GM12891 (cell line): ENCODE measurements around the gene NAV2.
"Not testable (repeated sequence)": the region's sequence is repeated elsewhere in the genome, so short reads cannot be mapped to it uniquely, and the experiment has no call there.

ENCODE experiments used
- DNase-seq: peaks from one replicate; pipeline ENCODE4 v3.0.0; 2011; ENCODE audit warnings: low spot score; ENCODE audit not compliant: insufficient read length
- FAIRE-seq: peaks from 2 replicates; lab custom pipeline; 2011; peaks lifted over from hg19 to GRCh38; lab: Jason Lieb, UNC
- PAX5 ChIP-seq: IDR thresholded peaks from 2 replicates; pipeline ENCODE4 v1.6.1; 2011; ENCODE audit warnings: low read length, moderate library complexity, mild to moderate bottlenecking; ENCODE audit not compliant: insufficient read depth, severe bottlenecking
- POLR2A ChIP-seq: IDR thresholded peaks from 2 replicates; pipeline ENCODE4 v1.6.1; 2011; ENCODE audit warnings: low read depth, low read length, control low read depth
- POLR2AphosphoS5 ChIP-seq: IDR thresholded peaks from 2 replicates; pipeline ENCODE4 v1.6.1; 2011; ENCODE audit warnings: low read depth, low read length, control low read depth
- POU2F2 ChIP-seq: IDR thresholded peaks from 2 replicates; pipeline ENCODE4 v1.6.1; 2011; ENCODE audit warnings: low read depth, mild to moderate bottlenecking, control low read depth, low read length, moderate library complexity
- SPI1 ChIP-seq: IDR thresholded peaks from 2 replicates; pipeline ENCODE4 v1.6.1; 2011; ENCODE audit warnings: low read depth, low read length, control low read depth
- TAF1 ChIP-seq: IDR thresholded peaks from 2 replicates; pipeline ENCODE4 v1.6.1; 2011; ENCODE audit warnings: low read depth, low read length, control low read depth

The NAV2 gene

DNA sequence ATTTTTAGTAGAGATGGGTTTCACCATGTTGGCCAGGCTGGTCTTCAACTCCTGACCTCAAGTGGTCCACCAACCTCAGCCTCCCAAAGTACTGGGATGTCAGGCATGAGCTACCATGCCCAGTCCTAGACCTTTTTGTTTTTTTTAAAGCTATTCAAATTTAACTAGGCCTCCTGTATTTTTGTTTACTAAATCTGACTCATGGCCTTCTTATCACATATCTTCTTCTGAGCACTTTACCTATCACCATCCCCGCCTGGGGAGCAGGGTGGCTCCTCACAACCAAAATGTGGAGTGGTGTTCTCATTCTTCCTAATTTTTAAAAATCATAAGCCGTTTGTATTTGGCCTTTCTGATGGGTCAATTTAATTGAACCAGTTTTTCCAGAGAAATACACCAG lies 355.0 kb downstream of the NAV2 start:
- FAIRE-seq (no peak), DNase-seq (no peak)
- no peak for TF ChIP-seq POLR2A
- no peak for TF ChIP-seq POLR2AphosphoS5
- no peak for TF ChIP-seq TAF1
- TF ChIP-seq SPI1 = no peak
- no peak for TF ChIP-seq PAX5
- no peak for TF ChIP-seq POU2F2

GRCh38 chr11:20068691-20069090 lies 356.1 kb downstream of the NAV2 start:
- DNase-seq (no peak), FAIRE-seq (no peak)
- TF ChIP-seq POLR2A = no peak
- TF ChIP-seq TAF1 = no peak
- TF ChIP-seq PAX5 = no peak
- no peak for TF ChIP-seq POU2F2
- no peak for TF ChIP-seq SPI1
- no peak for TF ChIP-seq POLR2AphosphoS5

GRCh38 chr11:20070459-20070858 lies 357.8 kb downstream of the NAV2 start:
- TF ChIP-seq POLR2A = no peak
- no peak for TF ChIP-seq TAF1
- no peak for TF ChIP-seq PAX5
- TF ChIP-seq POU2F2 = no peak
- TF ChIP-seq POLR2AphosphoS5 = no peak
- TF ChIP-seq SPI1 = no peak
- no peak for FAIRE-seq
- no peak for DNase-seq

GRCh38 chr11:20075627-20076026 lies 363.0 kb downstream of the NAV2 start:
- DNase-seq = no peak

DNA sequence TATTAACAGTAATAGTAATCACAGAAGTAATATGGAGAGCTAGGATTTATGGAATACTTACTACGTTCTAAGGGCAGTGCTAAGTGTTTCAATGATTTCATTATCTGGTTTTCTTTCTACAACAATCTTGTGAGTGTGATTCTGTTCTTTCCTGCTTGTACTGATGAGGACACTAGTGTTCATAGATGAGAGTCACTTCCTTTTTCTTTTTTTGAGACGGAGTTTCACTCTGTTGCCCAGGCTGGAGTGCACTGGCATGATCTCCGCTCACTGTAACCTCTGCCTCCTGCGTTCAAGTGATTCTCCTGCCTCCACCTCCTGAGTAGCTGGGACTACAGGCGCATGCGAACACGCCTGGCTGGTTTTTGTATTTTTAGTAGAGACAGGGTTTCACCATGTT lies 366.2 kb downstream of the NAV2 start:
- TF ChIP-seq POLR2AphosphoS5 (no peak), POU2F2 (no peak), TAF1 (no peak), SPI1 (no peak), PAX5 (no peak), POLR2A (no peak)
- no peak for DNase-seq
- no peak for FAIRE-seq

More at GRCh38 chr11:20075627-20076026, 363.0 kb downstream of the NAV2 start:
- TF ChIP-seq PAX5 (no peak), TAF1 (no peak), POU2F2 (no peak), POLR2AphosphoS5 (no peak), POLR2A (no peak), SPI1 (no peak)
- no peak for FAIRE-seq

DNA sequence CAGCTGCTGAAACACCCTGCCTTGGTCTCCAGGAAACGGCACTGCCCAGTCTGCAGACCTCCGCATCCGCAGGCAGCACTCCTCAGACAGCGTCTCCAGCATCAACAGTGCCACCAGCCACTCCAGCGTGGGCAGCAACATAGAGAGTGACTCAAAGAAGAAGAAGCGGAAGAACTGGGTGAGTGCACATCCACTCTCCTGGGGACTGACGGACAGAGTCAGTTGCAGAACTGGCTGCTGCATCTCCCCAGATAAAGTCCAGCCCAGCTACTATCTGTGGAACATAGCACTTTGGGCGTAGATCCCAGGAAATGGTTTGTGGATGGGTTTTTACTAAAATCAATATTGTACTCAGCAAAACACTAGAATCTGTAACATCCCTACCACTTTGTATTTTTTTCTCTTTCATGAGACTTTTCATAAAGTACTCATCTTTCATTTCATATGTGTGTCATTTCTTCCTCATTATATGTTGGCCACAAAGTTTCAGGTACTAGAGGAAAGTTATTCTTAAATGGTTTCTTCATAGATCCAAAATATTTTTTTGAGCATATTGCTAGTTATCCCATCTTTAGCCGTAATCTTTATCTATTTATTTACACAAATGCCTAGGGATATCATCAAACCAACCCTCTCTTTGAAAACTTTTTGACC lies 367.5 kb downstream of the NAV2 start:
- DNase-seq = no peak
- no peak for TF ChIP-seq POU2F2
- no peak for TF ChIP-seq SPI1
- no peak for TF ChIP-seq PAX5
- no peak for TF ChIP-seq TAF1
- TF ChIP-seq POLR2A = no peak
- TF ChIP-seq POLR2AphosphoS5 = no peak
- FAIRE-seq = no peak

DNA sequence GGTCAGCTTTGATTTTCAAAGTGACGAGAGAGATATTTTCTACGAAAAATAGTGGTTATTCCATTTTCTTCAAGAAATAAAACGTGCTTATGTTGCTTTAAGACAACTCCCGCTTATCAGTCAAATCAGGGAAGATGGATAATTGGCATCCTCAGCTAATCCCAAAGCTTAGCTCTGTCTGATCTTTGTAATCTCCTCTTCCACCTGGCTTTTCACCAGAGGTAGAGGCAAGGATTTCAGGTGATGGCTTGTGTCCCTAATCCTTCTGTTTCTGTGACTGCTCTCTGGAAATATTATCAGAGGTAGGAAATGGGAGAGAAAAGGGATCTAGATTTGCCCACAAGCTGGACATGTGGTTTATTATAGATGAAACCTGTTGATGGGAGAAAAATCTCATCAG lies 368.7 kb downstream of the NAV2 start:
- DNase-seq = no peak
- no peak for FAIRE-seq
- TF ChIP-seq POLR2A (no peak), POU2F2 (no peak), SPI1 (no peak), TAF1 (no peak), PAX5 (no peak), POLR2AphosphoS5 (no peak)

DNA sequence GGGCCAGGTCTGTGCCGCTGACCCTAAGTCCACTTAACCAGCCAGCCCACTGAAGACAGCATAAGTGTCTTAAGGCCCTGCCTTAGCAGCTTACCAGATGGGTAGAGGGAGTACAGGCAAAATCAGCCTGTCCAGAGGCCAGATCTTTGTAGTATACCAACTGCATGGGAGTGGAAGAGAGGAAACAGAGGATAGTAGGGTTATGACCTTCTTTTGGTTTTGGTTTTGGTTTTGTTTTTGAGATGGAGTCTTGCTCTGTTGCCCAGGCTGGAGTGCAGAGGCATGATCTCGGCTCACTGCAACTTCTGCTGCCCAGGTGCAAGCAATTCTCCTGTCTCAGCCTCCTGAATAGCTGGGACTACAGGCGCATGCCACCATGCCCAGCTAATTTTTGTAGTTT lies 371.2 kb downstream of the NAV2 start:
- DNase-seq, FAIRE-seq: not testable (repeated sequence)

DNA sequence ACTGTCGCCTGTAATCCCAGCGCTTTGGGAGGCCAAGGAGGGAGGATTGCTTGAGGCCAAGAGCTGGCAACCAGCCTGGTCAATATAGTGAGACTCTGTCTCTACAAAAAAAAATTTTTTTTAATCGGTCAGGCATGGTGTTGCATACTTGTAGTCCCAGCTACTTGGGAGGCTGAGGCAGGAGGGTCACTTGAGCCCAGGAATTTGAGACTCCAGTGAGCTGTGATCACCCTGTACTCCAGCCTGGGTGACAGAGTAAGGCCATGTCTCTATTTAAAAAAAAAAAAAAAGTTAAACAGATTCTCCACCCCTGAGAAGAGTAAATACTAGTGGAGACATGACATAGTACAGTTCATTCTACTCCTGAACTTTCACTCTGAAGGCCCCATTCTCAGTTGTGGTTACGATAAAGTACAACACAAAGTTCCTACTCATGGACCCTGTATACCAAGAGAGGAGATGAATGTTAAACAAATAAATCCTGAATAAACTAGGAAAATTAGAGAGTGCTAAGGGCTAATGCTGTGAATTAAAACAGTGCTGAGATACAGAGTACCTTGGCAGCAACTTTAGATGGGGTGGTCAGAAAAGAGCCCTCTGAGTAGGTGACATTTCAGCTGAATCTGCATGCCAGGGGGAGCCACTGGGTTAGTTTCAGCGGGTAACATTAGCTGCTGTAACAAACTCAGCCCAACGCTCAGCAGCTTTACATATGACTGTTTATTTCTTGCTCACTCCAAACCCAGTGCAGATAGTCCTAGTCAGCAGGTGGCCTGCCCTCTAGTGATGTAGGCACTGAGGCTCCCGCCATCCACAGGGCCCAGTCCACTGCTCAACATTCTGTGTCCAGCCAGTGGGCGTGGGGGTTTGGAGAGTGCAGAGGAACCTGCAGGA lies 372.5 kb downstream of the NAV2 start:
- DNase-seq (no peak), FAIRE-seq (no peak)
- no peak for TF ChIP-seq TAF1
- TF ChIP-seq SPI1 = no peak

GRCh38 chr11:20085918-20086317 lies 373.3 kb downstream of the NAV2 start:
- TF ChIP-seq PAX5 (no peak), POU2F2 (no peak), SPI1 (no peak), POLR2A (no peak), TAF1 (no peak), POLR2AphosphoS5 (no peak)
- FAIRE-seq = no peak
- no peak for DNase-seq
